Urothelium cell line (cell line): ENCODE data around the gene EXOC2.

ENCODE experiments used
- DNase-seq: peaks from one replicate; pipeline ENCODE4 v3.0.0; 2011; ENCODE audit warnings: low spot score, mixed read lengths
- FAIRE-seq: peaks from 2 replicates; lab custom pipeline; 2011; peaks lifted over from hg19 to GRCh38; lab: Jason Lieb, UNC

Gene EXOC2

GRCh38 chr6:504446-504980 is 188.4 kb downstream of the EXOC2 start:
- FAIRE-seq (no peak), DNase-seq (no peak)

GRCh38 chr6:503610-504362 is 189.2 kb downstream of the EXOC2 start:
- DNase-seq (no peak), FAIRE-seq (no peak)

- no peak for FAIRE-seq
Observed at GRCh38 chr6:502761-503160, 190.2 kb downstream of the EXOC2 start.

GRCh38 chr6:501891-502601 is 190.9 kb downstream of the EXOC2 start:
- FAIRE-seq (no peak), DNase-seq (no peak)

More at GRCh38 chr6:502761-503160, 190.2 kb downstream of the EXOC2 start:
- DNase-seq = no peak

- FAIRE-seq = no peak
- DNase-seq = no peak
Observed at GRCh38 chr6:499617-500016, 193.3 kb downstream of the EXOC2 start.

- DNase-seq = no peak
- no peak for FAIRE-seq
Observed at GRCh38 chr6:498795-499231, 194.1 kb downstream of the EXOC2 start.

- DNase-seq (no peak), FAIRE-seq (no peak)
Observed at GRCh38 chr6:497258-497657, 195.7 kb downstream of the EXOC2 start.

GRCh38 chr6:496649-497048 is 196.3 kb downstream of the EXOC2 start:
- FAIRE-seq (no peak), DNase-seq (no peak)

GRCh38 chr6:494394-494793 is 198.5 kb downstream of the EXOC2 start:
- DNase-seq = no peak
- FAIRE-seq = no peak

GRCh38 chr6:493840-494239 is 199.1 kb downstream of the EXOC2 start:
- DNase-seq = no peak
- FAIRE-seq = no peak

GRCh38 chr6:492816-493414 is 200.0 kb downstream of the EXOC2 start:
- no peak for DNase-seq
- FAIRE-seq = no peak

- DNase-seq = no peak
- no peak for FAIRE-seq
Observed at GRCh38 chr6:492178-492577, 200.8 kb downstream of the EXOC2 start.

- no peak for FAIRE-seq
Observed at GRCh38 chr6:491233-491632, 201.7 kb downstream of the EXOC2 start.

GRCh38 chr6:490251-491037 is 202.5 kb downstream of the EXOC2 start:
- FAIRE-seq (no peak), DNase-seq (no peak)

More at GRCh38 chr6:491233-491632, 201.7 kb downstream of the EXOC2 start:
- no peak for DNase-seq

- no peak for FAIRE-seq
Observed at GRCh38 chr6:489762-490161, 203.2 kb downstream of the EXOC2 start.

GRCh38 chr6:489001-489400 is 203.9 kb downstream of the EXOC2 start:
- DNase-seq (no peak), FAIRE-seq (no peak)

More at GRCh38 chr6:489762-490161, 203.2 kb downstream of the EXOC2 start:
- no peak for DNase-seq

GRCh38 chr6:487956-488355 is 205.0 kb downstream of the EXOC2 start:
- no peak for FAIRE-seq

GRCh38 chr6:485655-486170 is 207.2 kb downstream of the EXOC2 start:
- no peak for FAIRE-seq
- DNase-seq = no peak

More at GRCh38 chr6:487956-488355, 205.0 kb downstream of the EXOC2 start:
- DNase-seq = no peak

GRCh38 chr6:484746-485145 is 208.2 kb downstream of the EXOC2 start:
- DNase-seq (no peak), FAIRE-seq (no peak)

- DNase-seq (no peak), FAIRE-seq (no peak)
Observed at GRCh38 chr6:484086-484745, 208.7 kb downstream of the EXOC2 start.
